Colonic mucosa (tissue), 4 donors: ENCODE results near the gene CMIP. TPM values are rescaled to one million over a fixed set of nuclear protein-coding genes. Genes with fewer than 3 reads are reported as not detected.

Experiments
- DNase-seq: peaks from one replicate; pipeline ENCODE4 v3.0.0-alpha.2; 2020
- H3K27ac ChIP-seq: fragments of 200-600 bp; one replicate; pipeline ENCODE4 v1.8.0; 2021
- H3K27me3 ChIP-seq: fragments of 200-600 bp; one replicate; pipeline ENCODE4 v1.8.0; 2021
- H3K36me3 ChIP-seq: fragments of 200-600 bp; one replicate; pipeline ENCODE4 v1.8.0; 2021
- H3K4me1 ChIP-seq: fragments of 200-600 bp; one replicate; pipeline ENCODE4 v1.8.0; 2021; ENCODE audit warnings: mild to moderate bottlenecking
- H3K4me3 ChIP-seq: fragments of 200-600 bp; one replicate; pipeline ENCODE4 v1.8.0; 2021
- H3K9ac ChIP-seq, 2 donors: one replicate each; pipeline ENCODE4 v1.7.0; 2013; ENCODE audit warnings: control low read depth in 2 of 2, low read depth in 2 of 2, low read length in 2 of 2
- H3K9me3 ChIP-seq: fragments of 200-600 bp; one replicate; pipeline ENCODE4 v1.8.0; 2021
- CTCF ChIP-seq: fragments of 200-600 bp; IDR thresholded peaks from one replicate; pipeline ENCODE4 v1.8.0; 2022; ENCODE audit warnings: antibody characterized with exemption, mild to moderate bottlenecking
- intact Hi-C: fragments of 100-400 bp; cut with DNase I; formaldehyde crosslinking; loops from one replicate; pipeline ENCODE4 v1.14.1; 2022
- total RNA-seq, 2 donors: library from RNA; stranded (reverse); fragmentation: NEBNext Ultra II Directional in 1 of 2; extraction: Animal tissue kit (Norgen Biotek cat#: 25700) in 1 of 2; gene quantifications; one replicate each; pipeline ENCODE4 v1.2.1, GENCODE V29; 2021
- donor health status: healthy.
- donor health status: DM: no; HTN: no; CAD: no.
- donor health status: DM: no; HTN: no; CAD: no.

CMIP gene
- total RNA-seq, 2 donors from 2014 or later = 83.4 to 107 TPM

GRCh38 chr16:81668243-81669097 lies 223.9 kb downstream of the CMIP start:
- no peak for DNase-seq

GRCh38 chr16:81669473-81670350 lies 225.1 kb downstream of the CMIP start:
- intact Hi-C loops = no loop called here
- no peaks in the 10 kb centered on the region for H3K9me3 ChIP-seq
- peaks cover 11% of the 10 kb centered on the region for H3K36me3 ChIP-seq

More at GRCh38 chr16:81668243-81669097, 223.9 kb downstream of the CMIP start:
- no peaks in the 10 kb centered on the region for H3K4me1 ChIP-seq
- H3K27me3 ChIP-seq = no peaks in the 10 kb centered on the region
- intact Hi-C loops = no loop called here
- no peak overlapping the region for H3K4me3 ChIP-seq
- H3K9ac ChIP-seq = no peak overlapping the region
- no peak for TF ChIP-seq CTCF
- no peaks in the 10 kb centered on the region for H3K9me3 ChIP-seq
- peaks cover 11% of the 10 kb centered on the region for H3K36me3 ChIP-seq
- H3K27ac ChIP-seq = no peak overlapping the region

GRCh38 chr16:81671738-81672597 lies 227.4 kb downstream of the CMIP start:
- H3K4me3 ChIP-seq = no peak overlapping the region
- no peak for TF ChIP-seq CTCF
- H3K9ac ChIP-seq = no peak overlapping the region
- intact Hi-C loops = no loop called here
- no peak overlapping the region for H3K27ac ChIP-seq
- DNase-seq = no peak
- H3K27me3 ChIP-seq = no peaks in the 10 kb centered on the region
- H3K36me3 ChIP-seq = peaks cover 11% of the 10 kb centered on the region
- no peaks in the 10 kb centered on the region for H3K4me1 ChIP-seq
- H3K9me3 ChIP-seq = no peaks in the 10 kb centered on the region

More at GRCh38 chr16:81669473-81670350, 225.1 kb downstream of the CMIP start:
- DNase-seq = no peak
- H3K9ac ChIP-seq = no peak overlapping the region
- no peak overlapping the region for H3K27ac ChIP-seq
- H3K4me1 ChIP-seq = no peaks in the 10 kb centered on the region
- no peak overlapping the region for H3K4me3 ChIP-seq
- H3K27me3 ChIP-seq = no peaks in the 10 kb centered on the region
- no peak for TF ChIP-seq CTCF

GRCh38 chr16:81673432-81673831 lies 228.8 kb downstream of the CMIP start:
- no peaks in the 10 kb centered on the region for H3K4me1 ChIP-seq
- H3K27me3 ChIP-seq = no peaks in the 10 kb centered on the region
- no peak overlapping the region for H3K27ac ChIP-seq
- intact Hi-C loops = no loop called here
- H3K4me3 ChIP-seq = no peak overlapping the region
- DNase-seq = no peak
- TF ChIP-seq CTCF = no peak
- peaks cover 11% of the 10 kb centered on the region for H3K36me3 ChIP-seq
- no peaks in the 10 kb centered on the region for H3K9me3 ChIP-seq
- H3K9ac ChIP-seq = no peak overlapping the region

GRCh38 chr16:81675662-81676061 lies 231.1 kb downstream of the CMIP start:
- TF ChIP-seq CTCF = no peak
- no peaks in the 10 kb centered on the region for H3K4me1 ChIP-seq
- no peak overlapping the region for H3K27ac ChIP-seq
- intact Hi-C loops = no loop called here
- no peak for DNase-seq
- H3K9me3 ChIP-seq = no peaks in the 10 kb centered on the region
- H3K27me3 ChIP-seq = no peaks in the 10 kb centered on the region
- H3K36me3 ChIP-seq = peaks cover 6% of the 10 kb centered on the region
- H3K4me3 ChIP-seq = no peak overlapping the region
- H3K9ac ChIP-seq = no peak overlapping the region
